Islet precursor cell (in vitro differentiated cells): ENCODE results near the gene DOCK11.

Experiments
- DNase-seq: peaks from one replicate; pipeline ENCODE4 v3.0.0-alpha.2; 2018

The DOCK11 gene

DNA sequence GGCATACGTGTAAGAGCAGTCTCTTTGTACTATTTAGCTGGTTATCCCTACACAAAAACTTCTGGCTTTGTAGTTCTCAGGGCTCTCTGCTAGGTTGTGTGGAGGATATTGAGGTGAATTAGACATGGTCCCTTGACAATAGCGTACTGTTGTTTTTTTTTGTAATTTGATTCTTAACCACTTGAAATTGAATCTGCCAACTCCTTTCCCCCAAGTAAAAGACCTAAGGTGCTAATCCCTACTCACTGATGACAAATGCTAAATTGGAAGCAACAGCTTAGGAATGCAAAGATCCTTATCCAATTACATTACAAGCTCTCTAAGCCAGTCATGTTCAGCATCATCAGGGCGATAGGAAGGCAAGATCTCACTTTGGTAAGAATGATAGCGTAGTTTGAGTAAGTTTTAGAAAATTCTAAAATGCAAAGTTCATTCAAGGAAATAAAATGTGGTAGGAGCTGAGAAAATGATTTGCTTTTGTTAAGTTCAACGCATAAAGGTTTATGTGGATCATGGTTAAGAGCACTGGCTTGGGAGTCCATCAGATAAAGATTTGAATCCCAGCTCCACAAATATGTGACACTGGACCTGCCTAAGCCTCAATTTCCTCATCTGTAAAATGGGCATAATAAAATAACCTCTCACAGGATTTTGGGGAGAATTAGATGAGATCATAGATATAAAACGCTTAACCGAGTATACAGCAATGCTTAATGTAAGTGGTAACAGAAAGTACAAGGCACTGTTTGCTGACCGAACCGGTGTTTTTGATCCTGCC is 39.3 kb downstream of the DOCK11 start:
- DNase-seq = no peak

DNA sequence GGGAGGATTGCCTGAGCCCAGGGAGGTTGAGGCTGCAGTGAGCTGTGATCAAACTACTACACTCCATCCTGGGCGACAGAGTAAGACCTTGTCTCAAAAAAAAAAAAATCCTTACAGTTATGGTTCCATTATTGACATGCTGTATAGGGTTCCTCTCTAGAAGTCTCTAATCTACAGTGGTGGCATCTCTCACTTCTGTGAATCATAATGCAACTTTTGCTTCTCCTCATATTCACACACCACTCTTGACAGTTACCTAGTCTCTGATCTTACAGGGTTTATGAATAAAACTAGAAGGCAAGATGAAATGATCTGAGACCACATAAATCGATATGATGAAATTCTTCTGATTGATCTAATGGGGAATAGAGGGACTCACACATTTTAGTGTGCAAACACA is 40.6 kb downstream of the DOCK11 start:
- DNase-seq = no peak

DNA sequence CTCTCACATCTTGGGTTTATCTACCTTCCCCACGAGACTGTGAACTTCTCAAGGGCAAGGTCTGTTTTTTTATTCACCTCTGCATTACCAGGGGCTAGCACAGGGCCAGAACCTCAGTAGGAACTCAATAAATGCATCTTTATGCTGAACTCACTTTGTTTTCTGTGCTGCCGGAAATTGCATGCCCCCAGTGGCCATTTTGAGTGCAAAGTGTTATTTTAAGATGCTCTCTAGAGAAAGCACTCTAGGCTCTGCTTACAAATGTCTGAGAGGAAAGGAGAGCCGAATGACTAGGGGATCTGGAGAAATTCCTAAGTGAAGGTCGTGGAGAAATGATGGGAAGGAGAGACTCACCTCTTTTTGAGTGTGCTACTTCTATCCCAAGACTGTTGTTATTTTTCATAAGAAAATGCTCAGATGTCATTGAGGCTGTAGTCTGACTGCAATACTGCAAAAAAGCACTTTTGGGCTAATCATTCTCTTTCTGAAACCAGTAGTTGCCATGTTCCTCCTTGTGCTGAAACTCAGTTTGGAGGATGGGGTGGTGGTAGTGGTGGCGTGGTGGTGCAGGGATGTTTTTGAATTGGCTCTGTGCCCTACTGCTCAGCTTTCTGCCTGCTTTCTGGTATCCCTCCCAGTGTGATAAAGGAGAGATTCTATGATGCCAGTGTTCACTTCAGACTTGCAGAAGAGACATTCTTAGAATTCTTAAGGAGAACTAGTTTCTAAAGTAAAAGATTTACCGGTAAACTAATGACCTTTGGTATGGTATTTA is 41.3 kb downstream of the DOCK11 start:
- DNase-seq = peak; percentile 58

DNA sequence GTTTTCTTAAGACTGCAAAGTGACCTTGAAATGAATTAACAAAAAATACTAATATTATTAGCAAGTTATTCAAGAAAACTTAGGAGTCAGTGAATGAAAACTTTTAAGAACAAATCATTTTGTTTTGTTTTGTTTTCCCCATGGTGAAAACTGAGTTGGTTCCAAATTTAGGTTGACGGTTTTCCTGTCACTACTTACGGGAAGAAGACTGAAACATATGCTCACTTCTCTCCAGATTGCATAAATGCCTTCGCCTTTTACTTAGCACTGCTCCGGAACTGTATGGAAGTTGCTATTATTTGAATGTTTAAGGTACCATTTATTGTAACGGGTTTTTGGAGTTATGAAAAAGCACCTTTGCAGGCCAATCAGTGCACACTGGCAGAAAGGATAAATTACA is 42.8 kb downstream of the DOCK11 start:
- no peak for DNase-seq

DNA sequence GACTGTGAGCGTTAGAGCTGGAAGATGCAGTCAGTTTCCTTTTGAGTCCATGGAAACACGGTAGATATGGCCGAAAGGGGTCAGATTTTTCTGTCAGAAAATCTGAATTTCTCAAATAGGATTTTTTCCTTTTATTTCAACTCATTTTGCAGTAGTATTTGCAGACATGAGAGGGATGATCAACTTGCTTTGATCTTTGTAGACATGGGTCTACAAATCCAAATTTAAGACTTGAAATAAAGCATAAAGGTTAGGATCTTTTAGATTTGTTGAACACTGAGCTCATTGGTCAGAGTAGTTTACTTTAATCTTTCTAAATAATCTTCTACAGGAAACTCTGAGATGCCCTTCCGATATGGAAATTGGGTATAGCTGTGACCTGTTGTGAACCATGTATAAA is 44.7 kb downstream of the DOCK11 start:
- DNase-seq = no peak

DNA sequence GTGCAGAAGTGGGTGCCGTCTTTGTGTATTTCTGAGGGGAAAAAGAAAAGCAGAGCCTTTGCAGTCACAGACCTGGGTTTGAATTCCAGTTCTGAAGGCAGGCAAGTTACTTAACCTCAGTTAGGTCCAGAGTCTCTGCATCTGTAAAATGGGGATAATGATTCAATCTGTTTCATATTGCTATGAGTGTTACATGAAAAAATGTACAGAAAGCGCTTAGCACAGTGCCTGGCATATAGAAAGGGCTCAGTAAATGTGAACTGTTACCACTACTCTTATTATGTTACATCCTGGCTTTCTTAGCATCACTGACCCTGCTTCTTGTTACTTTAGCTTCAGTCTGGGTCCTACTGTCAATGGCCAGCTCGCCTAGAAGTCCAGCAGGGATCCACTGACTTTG is 45.9 kb downstream of the DOCK11 start:
- no peak for DNase-seq

DNA sequence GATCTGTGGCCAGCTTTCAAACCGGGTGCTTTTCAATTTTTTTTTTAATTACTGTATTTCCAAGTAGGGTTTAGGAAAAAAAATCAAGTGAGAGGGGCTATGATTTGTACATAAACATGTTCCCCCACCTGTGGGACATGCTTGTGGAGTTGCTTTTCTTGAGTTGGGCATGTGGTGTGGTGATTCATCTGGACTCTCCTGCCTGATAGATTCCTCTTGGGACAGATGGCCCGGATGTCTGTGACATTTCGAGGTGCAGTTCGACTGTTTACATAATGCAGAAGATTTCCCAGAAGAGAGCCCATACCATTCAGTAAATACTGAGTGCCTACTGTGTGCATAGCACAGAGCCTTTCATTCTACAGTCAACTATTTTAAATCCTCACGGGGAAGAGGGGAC is 49.9 kb downstream of the DOCK11 start:
- DNase-seq = no peak

DNA sequence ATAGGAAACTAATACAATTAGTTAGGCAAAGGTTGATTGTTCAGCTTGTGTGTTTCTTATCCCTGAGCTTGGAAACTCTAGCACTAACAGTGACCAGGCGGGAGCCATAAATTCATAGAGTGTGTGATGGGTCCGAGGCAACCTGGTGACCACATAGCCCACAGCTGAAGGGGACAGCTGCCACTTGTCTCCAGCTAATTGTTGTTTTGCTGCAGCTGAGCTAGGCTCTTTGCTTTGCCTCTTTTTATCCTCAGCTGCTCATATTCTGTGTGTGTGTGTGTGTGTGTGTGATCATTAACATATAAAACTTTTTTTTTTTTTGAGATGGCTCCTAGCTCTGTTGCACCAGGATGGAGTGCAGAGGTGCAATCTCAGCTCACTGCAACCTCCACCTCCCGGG is 53.2 kb downstream of the DOCK11 start:
- no peak for DNase-seq

DNA sequence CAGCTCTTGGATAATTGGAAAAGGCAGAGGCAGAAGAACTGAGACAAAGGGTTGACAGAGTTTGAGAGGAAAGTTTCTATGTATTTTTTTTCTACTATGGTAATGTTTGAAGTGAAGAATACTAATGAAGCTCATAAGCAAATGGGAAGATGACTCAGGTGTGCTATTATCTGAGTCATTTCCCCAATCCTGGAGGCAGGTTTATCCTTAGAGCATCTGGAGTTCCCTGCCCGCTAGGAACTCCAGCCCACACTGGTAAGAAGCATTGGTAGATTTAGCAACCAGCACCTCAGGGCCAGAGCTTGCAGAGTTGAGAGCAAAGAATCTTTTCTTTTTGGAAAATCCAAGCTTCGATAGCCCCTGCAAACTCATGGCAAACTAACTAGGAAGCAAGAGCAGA is 55.2 kb downstream of the DOCK11 start:
- DNase-seq = no peak

DNA sequence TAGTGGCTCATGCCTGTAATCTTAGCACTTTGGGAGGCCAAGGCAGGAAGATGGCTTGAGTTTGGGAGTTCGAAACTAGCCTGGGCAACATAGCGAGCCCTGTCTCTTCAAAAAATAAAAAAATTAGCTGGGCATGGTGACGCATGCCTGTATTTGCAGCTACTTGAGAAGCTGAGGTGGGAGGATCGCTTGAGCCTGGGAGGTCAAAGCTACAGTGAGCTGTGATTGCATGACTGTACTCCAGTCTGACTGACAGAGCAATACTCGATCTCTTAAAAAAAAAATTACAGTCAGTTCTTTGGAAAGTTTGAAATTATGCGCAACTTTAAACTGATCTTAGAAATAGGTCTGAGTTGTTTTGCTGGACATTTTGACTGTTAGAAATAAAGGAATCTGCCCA is 55.8 kb downstream of the DOCK11 start:
- DNase-seq = no peak

DNA sequence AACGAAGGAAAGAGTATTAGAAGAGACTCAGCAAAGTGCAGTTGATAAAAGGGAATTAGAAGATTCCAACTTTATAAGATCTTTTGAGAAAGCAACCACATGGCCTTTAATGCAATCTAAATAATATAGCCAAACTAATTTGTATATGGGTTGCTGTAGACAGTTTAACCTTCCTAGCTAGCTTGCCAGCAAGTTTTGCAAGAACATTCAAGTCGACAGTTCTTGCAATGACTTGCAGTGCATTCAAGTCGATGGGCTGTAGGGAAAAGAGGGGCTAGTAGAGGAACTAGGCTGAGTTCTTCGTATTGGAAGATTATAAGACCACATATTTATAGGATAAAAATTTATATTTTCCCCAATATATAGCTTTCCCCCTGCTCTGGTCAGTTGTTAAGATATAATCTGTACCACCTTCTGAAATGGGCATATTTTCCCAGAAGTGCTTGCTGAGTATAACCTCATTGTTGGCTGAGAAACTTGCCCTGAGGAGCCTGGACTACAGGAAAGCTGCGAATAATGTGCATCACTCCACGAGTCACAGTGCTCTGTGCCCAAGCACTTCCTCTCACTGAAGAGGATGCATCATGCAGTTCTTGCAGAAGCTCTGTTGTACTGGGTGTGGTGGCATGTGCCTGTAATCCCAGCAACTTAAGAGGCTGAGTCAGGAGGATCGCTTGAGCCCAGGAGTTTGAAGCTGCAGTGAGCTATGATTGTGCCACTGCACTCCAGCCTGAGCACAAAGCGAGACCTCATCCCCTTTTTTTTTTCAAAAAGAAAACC is 56.7 kb downstream of the DOCK11 start:
- DNase-seq = peak; percentile 75

DNA sequence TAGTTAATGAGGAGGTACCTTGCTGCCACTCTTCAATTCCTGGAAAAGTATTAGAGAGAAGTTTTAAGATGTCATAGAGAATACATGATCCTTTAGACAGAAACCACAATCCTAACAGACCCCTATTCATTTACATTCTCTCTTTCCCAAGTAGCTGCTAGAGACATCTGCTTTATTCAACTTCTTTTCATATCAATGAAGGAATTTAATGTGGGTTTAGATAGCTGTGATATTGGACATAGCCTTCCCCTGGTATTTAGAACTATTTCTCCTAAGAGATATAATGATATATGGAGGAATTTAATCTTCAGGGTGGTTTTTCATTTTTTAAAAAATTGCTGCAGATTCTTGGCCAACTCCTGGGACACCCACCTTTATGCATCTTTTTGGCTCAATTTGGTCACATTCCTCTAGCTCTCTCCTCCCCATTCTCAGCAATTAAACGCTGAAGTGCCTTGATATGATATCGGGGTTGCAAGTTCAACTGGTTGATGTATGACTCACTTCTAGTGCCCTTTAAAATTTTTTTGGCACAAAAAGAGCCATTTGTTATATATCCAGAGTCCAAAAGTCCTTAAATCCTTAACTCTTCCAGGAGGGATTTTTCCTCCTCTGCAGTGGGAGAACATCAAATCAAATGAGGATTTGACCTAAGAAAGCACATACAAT is 57.6 kb downstream of the DOCK11 start:
- no peak for DNase-seq

DNA sequence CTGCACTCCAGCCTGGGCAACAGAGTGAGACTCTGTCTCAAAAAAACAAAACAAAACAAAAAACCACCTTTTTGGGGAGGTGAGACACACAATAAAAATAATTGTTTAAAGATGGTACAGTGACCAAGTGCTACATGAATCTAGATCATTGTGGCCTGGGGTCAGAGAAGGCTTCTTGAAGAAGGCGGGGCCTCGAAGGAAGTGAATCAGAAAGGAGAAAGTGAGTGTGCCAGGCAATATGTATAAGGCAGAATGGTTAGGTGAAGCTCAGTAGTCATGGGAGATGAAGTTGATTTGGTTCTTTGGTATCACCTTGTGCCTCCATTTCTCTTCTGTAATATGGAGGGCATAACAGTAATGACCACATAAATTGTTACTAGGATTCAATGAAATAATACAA is 58.9 kb downstream of the DOCK11 start:
- no peak for DNase-seq

DNA sequence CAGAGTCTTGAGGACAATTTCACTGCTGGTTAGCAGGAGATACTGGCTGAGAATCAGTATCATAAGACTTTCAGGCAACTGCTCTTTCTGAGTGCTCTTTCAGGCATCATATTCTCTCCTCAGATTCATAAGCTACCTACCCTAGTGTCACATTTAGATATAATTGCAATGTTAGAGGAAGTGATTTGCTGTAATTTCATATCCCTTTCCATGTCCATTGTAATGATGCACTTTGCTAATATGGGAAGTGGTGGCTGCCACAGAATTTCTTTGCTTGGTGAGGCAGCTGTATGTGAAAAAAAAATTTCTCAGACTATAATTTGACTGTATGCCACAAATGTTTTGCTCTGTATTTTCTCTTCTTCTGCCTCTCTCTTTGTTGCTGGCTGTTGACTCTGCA is 63.3 kb downstream of the DOCK11 start:
- DNase-seq = no peak

DNA sequence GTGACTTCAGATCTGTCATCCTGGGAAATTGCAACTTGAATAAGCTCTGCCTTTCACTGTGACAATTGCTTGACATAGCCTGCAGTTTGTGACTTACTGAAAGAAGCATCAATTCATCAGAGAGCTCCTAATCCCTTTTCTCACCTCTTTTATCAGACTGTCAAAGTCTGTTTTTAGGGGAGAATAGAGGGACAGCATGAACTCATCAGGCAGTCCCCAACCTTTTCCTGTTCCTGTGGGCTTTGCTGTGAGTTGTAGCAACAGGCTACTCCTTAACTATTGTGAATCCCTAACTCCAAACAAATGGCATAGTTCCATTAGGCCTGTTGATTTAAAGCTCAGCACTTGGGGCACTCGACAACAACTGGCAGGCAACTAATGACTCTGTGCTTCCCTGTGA is 64.9 kb downstream of the DOCK11 start:
- no peak for DNase-seq

DNA sequence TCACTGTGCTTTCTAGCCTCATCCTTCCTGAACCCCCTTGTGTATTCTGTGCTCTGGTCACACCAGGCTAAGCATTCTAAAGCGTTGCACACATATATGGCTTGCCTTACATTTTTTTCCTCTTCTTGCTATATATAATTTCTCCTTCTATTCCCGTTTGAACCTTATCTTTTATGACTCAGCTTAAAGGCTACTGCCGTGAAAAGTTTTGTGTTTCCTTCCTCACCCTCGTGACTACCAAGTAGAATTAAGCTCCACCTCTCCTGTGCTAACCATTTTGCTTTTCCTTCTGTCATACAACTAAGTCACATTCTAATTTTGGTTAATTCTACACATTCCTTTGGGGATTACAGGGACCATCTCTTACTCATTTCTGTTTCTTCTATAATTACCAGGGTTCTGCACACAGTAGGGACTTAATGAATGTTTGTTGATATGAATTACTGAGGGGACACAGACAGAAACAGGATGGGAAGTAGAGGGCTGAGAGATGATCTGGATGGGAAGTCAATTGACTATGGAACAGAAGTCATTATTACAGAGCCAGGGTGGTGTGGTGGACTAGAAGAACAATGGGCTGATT is 67.1 kb downstream of the DOCK11 start:
- no peak for DNase-seq

DNA sequence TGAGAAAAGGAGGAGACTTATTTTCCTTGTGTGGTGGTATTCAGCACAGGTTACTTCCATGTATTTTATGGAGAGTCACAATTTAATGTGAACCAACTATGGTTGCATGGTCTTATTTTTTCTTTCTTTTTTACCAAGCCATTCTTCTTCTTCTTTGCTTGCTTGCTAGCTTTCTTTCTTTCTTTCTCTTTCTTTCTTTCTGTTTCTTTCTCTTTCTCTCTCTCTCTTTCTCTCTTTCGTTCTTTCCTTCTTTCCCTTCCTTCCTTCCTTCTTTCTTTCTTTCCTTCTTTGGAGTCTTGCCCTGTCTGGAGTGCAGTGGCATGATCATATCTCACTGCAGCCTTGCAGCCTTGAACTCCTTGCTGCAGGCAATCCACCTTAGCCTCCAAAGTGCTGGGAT is 68.9 kb downstream of the DOCK11 start:
- DNase-seq = no peak

DNA sequence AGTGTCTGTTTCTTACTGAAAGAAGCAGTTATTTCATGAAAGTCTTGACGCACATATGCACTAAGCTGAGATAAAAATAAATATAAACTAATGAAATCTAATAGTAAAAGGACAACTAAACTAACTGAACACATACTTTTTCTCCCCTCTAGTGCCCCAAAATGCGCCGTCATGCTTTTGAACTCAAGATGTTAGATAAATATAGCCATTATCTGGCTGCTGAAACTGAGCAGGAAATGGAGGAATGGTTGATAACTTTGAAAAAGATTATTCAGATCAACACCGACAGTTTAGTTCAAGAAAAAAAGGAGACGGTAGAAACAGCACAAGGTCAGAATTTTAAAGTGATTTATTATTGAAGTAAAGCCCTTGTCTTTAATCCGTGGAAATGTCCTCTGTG is 70.2 kb downstream of the DOCK11 start:
- DNase-seq = no peak

DNA sequence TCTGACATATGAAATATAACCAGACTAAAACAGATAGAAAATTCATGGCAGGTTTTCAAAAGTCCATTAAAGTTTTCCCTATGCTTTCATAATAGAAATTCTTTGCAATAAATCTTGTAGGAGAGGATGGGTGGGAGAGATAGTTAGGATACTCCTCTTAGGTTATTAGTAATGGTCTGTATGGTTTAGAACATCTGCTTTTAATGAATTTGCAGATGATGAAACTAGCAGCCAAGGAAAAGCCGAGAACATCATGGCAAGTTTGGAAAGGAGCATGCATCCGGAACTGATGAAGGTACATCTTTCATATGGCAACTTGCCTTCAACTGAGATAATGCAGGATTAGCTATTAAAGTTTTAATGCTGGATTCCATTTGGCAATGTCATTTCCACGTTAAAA is 70.7 kb downstream of the DOCK11 start:
- no peak for DNase-seq

DNA sequence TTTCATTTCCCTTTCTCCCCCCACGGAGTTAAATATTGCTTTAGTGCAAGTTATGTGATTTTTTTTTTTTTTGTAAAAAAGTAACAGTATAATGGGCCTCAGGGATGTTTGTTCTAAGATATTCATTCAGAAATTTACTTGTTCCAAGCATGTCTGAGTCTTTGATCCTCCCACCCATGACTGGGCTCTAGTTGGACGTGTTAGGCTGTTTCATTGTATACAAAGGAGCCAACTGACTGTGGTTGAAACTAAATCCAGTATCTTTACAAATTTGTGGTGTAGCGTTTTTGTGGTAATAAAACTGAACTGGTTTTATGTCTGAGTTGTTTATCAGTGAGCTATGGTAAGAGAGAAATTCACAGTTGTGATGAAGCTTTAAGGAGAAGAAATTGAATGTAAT is 74.1 kb downstream of the DOCK11 start:
- DNase-seq = no peak

DNA sequence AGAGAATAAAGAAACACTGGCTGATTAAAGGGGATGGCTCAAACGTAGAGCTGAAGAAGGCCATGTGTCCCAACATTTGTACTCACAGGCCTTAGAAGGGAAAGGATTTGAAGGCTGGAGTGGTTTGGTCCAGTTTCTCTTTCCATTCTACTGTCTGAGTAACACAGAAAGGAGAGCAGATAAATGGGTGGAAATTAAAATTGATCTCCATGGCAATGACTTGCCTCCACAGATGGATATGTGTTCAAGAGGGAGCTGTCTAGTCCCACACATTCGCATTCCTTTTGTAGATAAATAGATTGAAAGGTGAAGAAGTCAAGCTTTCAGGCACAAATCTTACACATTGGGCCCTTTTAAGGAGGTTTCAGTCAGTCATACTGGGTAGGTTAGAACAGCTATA is 74.6 kb downstream of the DOCK11 start:
- DNase-seq = no peak

DNA sequence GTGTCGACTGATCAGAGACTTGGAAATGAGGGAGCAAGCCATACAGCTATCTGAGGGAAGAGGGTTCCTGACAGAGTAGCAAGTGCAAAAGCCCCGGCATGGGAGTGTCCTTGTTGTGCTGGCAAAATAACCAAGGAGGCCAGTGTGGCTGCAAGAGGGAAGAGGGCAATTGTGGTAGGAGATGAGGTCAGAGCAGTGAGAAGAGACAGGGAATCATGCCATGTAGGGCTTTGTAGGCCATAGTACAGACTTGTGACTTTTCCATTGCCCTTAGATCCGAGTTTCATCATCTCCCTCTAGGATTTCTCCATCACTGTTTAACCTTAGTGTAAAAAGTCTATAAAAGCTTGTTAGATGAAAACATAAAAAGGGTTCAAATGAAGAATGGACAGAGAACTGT is 76.2 kb downstream of the DOCK11 start:
- no peak for DNase-seq

DNA sequence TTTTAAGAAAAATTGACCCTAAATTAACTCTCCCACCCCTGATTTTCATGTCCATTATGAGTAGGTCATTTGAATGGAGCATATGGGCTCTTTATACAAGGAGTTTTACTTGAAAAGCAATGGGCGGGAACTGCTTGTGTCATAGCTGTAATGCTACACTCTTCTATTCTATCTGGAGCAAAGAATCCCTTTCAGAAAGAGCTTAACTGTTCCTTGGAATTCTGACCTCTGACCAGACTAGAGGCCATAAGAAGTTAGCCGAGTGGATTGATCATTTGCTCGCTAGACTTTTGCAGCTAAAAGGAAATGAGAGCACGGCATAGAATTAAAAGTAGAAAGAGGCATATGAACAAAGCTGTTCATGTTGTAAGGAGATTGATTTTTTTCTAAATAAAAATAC is 79.1 kb downstream of the DOCK11 start:
- no peak for DNase-seq
